NCI-H187 (cell line): ENCODE data around the gene SMIM5.

Source experiments
- DNase-seq, 2 experiments: peaks; one replicate each; lab custom pipeline; 2025; lab: John Stamatoyannopoulos, UW

SMIM5 gene

DNA sequence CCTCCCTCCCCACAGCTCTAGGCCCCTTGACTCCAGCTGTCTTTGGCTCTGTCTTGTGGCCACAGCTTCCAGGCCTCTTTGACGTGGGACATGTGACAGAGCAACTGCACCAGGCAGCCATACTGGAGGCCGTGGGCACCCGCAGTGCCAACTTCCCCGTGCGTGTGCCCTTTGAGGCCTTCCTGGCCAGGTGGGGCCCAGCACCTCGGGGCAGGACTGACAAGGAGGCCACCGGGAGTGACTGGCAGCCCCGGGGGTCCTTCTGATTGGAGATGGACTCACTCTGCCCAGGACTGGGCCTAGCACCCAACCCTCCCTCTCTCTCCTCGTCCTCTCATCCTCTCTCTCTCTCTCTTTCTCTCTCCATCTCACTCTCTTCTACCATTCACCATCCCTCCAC is 30.1 kb upstream of the SMIM5 start:
- DNase-seq, result no peak

DNA sequence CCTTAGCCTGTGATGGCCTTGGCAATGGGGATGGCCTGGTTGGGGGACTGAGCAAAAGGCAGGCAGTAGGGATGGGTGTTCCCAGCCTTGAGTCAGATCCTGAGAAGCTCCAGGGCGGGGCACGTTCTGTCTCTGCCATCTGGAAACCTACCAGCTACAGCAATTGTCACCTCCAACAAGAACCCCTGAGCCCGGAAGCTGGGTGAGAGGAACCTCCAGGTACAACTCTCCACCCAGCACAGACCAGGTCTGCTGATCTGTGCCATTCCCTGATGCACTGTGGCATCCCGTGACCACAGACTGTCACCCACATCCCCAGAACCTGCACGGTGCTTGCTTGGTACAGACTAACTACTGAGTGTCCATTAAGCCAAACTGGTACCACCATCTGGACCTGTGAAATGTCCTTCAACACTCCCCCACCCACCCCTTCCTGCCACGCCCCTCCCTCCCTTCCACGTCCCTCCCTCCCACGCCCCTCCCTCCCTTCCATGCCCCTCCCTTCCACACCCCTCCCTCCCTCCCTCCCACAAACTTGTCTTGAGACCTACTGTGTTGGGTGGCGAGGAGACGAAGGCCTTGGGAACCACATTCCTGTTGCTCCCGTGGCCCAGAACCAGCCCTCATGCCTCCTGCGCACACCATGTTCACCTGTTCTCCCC is 29.1 kb upstream of the SMIM5 start:
- no peak for DNase-seq

DNA sequence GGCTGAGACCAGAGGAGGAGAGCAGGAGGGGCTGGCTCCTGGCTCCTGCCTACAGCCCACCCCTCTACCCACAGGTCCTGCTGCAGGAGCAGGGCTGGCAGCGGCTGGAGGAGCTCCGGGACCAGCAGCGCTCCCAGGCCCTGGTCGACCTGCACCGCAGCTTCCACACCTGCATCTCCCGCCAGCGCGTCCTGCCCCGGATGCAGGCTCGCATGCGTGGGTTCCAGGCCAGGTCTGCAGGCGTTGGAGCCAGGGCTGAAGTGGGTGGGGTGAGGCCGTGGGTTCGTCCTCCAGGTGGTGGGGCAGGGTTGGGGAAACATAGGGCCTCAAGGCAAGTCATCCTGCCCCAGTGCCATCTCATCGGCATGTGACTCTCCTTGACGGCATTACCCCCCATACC is 27.4 kb upstream of the SMIM5 start:
- DNase-seq, result no peak

DNA sequence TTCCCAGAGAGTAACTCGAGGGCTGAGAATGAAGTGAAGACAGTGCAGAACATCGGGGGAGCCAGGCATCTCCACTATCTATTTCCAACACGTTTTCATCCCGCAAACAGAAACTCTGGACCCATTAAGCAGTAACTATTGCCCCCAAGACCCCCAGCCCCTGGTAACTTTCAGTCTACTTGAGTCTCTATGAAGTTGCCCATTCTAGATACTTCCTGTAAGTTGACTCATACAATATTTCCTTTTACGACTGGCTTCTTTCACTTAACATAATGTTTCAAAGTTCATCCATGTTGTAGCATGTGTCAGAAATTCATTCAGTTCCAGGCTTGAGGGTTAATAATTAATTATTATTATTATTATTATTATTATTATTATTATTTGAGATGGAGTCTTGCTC is 26.1 kb upstream of the SMIM5 start:
- no peak for DNase-seq

DNA sequence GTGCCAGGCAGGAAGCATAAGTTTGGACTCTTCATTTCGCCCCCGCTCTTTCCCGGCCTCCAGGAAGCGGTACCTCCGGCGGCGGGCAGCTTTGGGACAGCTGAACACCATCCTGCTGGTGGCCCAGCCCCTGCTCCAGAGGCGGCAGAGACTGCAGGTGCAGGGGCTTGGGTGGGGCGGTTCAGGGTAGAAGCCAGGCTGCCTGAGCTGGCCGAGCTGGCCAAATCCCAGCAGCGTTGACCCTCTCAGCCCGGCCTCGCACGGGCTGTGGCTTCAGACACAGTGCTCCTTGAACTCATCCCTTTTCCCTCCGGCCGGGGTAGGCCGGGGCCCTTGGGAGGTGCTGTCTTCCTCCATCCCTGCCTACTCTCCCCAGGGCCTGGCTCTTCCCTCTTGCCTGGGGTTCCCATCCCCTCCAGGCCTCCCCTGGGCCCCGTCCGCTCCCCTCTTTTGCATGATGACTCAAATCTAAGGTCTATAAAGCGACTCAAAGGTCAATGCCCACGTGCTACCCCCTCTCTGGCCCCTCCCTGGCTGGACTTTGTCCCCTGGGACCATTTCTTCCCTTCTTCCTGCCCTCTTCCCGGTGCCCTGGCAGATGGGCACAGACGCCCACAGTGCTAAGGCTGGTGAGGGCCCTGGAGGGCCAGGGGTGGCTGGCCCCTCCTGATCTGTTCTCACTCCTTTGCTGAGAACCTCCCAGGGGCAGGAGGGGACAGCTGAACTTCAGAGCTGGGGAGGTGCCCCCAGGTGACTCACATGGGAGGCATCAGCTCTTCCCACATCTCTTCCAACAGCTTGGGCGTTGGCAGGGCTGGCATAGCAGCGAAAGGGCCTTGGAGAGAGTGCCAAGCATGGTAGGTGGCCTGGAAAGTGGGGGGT is 22.9 kb upstream of the SMIM5 start:
- no peak for DNase-seq

DNA sequence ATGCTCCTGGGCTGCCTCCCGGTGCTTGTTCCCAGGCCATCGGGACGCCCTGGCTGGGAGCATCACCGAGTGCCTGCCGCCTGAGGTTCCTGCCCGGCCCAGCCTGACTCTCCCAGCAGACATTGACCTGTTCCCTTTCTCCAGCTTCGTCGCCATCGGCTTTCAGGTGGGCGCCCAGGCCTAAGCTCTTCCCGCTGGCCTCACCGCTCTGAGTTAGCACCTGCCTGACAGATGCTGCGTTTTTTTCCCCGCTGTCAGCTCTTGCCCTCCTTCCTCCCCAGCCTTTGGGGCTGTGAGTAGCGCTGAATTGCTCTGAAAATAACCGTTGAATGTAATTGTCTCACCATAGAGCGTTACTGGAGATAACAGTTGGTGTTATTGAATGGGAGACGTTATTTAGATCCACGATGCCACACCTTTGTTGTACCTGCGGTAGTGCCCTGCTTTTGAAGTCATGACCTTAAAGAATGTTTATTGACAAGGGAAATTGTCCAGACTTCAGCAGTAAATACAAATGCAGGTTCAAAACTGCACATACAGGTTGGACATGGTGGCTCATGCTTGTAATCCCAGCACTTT is 21.3 kb upstream of the SMIM5 start:
- DNase-seq, result no peak

DNA sequence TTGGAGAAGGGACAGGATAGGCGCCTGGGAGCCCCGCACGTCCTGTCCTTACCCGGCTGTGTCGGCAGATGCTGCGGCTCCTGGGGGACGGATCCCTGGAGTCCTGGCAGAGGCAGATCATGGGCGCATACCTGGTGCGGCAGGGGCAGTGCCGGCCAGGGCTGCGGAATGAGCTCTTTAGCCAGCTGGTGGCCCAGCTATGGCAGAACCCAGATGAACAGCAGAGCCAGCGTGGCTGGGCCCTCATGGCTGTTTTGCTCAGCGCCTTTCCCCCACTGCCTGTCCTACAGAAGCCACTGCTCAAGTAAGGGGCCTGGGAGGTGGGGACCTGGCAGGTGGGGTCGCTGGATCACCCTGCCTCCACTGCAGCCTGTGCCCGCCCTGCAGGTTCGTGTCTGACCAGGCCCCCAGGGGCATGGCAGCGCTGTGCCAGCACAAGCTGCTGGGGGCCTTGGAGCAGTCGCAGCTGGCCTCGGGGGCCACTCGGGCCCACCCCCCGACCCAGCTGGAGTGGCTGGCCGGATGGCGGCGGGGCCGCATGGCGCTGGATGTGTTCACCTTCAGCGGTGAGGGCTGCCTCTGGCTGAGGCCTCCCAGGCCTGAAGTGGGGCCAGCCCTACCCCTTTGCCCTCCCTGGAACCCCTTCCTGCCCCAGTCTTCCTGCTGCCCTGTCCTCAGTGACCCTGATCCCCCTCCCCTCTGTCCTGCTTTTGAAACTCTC is 20.2 kb upstream of the SMIM5 start:
- DNase-seq, result no peak

DNA sequence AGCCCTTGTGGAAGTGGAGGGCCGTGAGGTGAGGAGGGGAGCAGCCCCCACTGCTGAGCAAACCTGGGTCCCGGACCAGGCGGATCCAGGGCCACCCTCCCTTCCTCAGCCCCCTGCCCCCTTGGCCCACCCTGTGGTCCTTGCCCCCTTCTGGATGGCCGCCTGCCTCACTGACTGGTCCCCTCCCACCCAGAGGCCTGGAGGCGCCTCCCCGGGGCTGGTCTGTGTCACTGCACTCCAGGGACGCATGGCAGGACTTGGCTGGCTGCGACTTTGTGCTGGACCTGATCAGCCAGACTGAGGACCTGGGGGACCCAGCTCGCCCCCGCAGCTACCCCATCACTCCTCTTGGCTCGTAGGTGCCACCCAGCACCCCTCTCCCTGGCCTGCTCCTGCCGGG is 19.2 kb upstream of the SMIM5 start:
- no peak for DNase-seq

DNA sequence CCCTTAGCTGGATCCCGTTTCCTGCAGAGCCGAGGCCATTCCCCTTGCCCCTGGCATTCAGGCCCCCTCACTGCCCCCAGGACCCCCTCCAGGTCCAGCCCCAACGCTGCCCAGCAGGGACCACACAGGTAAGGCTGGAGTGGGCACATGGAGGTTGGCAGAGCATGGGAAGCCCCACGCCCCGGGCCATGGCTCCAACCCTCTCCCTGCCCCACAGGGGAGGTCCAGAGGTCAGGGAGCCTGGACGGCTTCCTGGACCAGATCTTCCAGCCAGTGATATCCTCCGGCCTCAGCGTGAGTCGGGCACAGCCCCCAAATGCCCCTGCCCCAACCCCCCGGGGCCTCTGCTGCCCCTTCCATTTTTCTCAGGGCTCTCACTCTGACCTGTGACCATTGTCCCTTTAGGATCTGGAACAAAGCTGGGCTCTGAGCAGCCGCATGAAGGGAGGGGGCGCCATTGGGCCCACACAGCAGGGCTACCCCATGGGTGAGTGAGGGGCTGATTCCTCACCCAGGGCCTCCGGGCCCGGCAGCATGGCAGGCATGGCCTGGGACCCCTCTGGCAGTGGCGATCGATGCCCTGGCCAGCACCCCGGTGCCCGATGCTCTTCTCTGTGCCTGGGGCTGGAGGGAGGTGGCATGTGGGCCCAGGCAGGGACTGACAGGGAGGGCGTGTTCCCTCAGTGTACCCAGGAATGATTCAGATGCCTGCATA is 18.5 kb upstream of the SMIM5 start:
- DNase-seq, result no peak

DNA sequence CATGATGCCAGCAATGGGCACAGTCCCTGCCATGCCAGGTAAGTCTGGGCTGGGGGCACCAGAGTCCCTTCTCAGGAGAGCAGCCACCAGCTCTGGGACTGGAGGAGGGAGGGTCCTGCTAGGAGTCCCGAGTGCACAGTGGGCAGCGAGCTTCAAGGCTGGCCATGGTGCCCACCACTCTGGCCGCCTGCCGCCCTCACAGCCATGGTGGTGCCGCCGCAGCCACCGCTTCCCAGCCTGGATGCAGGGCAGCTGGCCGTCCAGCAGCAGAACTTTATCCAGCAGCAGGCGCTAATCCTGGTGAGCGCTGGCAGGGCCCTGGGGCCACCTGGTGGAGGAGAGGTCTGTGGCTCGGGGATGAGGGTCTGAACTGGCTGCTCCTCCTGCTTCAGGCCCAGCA is 17.9 kb upstream of the SMIM5 start:
- DNase-seq, result no peak

DNA sequence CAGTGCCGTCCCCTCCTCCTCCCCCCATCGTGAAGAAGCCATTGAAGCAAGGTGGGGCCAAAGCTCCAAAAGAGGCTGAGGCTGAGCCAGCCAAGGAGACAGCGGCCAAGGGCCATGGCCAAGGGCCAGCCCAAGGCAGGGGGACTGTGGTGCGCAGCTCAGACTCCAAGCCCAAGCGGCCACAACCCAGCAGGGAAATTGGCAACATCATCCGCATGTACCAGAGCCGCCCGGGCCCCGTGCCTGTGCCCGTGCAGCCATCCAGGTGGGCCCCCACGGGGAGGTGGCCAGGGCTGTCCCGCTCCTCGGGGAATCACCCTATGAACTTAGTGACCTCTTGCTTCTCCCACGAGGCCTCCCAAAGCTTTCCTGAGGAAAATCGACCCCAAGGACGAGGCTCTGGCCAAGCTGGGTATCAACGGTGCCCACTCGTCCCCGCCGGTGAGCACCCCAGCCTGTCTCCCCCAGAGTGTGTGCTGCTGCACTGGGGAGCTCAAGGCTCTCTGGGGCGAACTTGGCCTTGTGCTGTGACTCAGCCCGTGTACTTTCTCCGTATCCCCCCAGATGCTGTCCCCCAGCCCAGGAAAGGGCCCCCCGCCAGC is 16.6 kb upstream of the SMIM5 start:
- DNase-seq, result no peak

DNA sequence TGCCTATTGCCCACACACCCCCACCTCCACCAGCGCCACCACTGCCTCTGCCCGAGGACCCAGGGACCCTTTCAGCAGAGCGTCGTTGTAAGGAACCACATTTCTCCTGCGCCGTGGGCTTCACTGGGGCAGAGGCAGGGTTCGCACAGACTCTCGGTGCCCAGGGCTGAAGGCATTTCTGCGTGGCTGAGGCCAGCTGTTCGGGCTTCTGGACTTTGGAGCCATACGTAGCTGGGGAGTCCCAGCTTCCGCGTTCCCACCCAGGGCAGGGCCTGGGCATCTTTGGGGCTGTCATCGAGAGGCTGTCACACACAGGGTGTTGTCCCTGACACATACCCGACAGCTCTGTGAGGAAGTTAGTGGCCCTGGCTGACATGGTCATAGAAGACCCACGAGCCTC is 16.0 kb upstream of the SMIM5 start:
- DNase-seq, result no peak

DNA sequence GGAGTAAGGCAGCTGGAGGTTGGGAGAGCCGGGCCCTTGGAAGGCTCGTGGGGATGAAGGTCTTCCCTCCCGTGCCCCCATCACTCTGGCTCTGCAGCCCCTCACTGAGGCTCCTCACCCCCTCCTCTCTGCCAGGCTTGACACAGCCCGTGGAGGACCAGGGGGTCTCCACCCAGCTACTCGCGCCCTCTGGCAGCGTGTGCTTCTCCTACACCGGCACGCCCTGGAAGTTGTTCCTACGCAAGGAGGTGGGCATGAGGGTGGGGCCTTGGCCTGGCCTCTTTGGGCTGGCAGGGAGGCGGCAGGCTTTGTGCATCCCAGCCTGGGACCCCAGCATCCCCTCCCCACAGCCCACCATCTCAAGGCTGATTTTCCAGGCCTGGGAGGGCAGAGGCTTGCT is 15.6 kb upstream of the SMIM5 start:
- no peak for DNase-seq

DNA sequence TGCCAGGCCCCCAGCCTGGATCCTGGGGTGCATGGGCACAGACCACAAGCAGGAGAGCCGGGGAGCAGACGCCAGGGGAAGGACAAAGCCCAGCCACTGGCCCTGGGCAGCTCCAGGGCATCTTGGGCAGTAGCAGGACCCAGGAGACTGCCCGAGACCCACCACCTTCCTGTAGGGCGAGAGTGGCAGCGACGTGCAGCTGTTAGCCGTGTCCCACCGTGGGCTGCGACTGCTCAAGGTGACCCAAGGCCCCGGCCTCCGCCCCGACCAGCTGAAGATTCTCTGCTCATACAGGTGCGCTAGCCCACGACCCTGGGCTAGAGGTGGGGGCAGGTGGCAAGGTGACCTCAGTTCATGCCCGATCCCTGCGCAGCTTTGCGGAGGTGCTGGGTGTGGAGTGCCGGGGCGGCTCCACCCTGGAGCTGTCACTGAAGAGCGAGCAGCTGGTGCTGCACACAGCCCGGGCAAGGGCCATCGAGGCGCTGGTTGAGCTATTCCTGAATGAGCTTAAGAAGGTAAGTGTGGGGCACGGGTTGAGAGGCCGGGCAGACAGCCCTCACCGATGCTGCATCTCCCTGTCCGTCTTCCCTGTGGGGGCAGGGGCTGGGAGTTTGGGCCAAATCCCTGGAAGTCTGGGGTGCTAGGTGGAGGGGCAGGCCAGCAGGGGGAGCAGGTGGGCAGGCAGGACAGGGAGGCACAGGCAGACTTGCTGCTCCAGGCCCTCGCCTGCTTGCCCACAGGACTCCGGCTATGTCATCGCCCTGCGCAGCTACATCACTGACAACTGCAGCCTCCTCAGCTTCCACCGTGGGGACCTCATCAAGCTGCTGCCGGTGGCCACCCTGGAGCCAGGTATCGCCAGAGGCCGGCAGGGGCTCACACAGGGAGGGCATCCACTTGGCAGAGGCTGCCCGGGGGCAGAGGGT is 13.5 kb upstream of the SMIM5 start:
- no peak for DNase-seq

DNA sequence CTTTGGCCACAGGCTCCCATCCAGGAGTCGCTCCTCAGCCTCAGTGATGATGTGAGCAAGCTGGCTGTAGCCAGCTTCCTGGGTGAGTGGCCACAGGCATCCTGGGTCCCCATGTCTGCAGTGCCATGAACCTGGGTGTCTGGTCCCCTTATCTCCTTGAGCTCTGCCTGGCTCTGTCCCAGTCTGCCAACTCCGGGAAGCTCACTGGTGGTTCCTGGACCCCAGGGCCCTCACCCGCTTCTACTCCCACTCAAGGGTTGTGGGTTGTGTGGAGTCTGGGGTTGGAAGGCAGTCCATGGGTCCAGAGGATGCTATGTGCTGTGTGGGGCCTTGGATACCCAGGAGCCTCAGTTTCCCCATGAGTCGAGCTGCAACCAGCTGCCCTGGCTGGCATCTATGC is 11.7 kb upstream of the SMIM5 start:
- DNase-seq, result no peak

DNA sequence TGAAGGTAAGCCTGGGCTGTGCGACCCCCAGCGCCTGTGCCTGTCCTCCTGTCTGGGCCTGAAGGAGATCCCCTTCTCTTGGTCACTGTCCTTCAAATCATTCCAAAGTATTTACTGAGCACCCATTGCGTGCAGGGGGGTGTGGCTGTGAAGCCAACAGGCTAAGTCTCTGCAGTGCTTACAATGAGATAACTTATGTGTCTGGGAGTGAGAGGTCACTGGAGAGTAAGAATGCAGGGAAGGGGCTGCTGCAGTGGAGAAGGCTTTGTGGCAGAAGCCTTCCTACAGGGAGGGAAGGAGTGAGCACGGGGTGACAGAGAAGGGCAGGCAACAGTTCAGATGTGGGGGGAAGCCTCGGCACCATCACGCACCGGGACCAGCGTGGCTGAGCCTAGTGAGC is 11.2 kb upstream of the SMIM5 start:
- DNase-seq, result no peak

DNA sequence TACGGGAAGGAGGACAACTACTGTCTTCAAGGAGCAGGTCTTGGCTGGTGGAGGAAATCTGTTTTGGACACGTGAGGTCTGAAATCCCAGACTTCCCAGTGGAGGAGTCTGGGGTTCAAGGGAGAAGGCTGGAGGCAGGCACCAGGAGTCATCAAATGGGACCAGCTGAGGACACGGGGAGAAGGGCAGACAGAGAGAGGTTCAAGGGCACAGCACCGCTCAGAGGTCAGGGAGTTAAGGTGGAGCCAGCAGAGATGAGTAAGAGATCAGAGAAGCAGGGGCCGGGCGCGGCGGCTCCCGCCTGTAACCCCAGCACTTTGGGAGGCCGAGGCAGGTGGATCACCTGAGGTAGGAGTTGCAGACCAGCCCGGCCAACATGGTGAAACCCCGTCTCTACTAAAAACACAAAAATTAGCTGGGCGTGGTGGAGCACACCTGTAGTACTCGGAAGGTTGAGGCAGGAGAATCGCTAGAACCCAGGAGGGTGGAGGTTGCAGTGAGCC is 10.4 kb upstream of the SMIM5 start:
- DNase-seq, result no peak

DNA sequence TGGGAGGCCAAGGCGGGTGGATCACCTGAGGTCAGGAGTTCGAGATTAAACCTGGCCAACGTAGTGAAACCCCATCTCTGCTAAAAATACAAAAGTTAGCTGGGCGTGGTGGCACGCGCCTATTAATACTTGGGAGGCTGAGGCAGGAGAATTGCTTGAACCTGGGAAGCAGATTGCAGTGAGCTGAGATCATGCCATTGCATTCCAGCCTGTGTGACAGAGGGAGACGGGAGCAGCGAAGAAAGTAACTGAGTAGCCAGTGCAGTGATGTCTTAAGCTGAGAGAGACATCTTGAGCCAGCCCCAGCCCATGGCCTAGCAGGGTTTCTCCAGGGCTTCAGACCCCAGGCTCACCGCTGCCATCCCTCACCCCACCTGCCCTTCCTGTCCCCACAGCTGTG is 9.8 kb upstream of the SMIM5 start:
- no peak for DNase-seq

DNA sequence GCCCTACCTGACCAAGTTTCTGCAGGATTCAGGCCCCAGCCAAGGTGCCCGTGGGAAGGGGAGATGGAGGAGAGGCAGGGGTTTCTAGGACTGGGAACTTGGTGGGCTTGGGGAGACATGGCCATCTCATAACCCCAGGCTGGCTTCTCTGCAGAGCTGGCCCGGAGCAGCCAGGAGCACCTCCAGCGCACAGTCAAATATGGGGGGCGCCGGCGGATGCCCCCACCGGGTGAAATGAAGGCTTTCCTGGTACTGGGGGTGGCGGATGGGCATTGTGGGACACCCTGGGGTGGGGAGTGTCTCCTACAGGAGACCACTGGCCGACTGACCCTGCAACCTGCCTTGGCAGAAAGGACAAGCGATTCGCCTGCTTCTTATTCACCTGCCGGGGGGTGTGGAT is 9.2 kb upstream of the SMIM5 start:
- no peak for DNase-seq

DNA sequence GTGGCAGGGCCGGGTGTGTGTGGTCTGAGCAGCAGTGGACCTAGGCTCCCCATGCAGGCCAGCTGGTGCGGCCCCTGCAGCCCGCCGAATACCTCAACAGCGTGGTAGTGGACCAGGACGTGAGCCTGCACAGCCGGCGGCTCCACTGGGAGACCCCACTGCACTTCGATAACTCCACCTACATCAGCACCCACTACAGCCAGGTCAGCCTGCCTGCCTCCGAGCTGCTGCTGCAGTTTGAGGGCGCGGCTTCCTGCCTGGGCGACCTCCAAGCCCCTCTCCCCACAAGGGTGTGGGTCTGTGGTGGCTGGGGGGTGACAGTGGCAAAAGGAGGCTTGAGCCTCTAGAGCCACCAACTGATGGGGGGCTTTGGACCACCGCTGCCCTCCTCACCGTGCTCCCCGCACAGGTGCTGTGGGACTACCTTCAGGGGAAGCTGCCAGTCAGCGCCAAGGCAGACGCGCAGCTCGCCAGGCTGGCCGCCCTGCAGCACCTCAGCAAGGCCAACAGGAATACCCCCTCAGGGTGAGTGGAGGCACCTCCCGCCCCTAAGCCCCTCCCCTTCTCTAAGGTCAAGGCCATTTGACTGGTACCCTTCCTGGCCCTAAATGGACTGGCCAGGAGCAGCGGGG is 8.4 kb upstream of the SMIM5 start:
- DNase-seq, result no peak
